ENCODE data around the gene C2CD3. TPM values are rescaled to one million over a fixed set of nuclear protein-coding genes. Genes with fewer than 3 reads are reported as not detected.

The C2CD3 gene
- total and polyA plus RNA-seq, 4 donors = 7.6 to 29.4 (median 15.1) TPM

GRCh38 chr11:73968356-73968966 is 202.3 kb downstream of the C2CD3 start:
- no peak overlapping the region for H3K27ac ChIP-seq (ENCODE audit: low read depth in 1 of 2, low read length in 2 of 2)
- ATAC-seq (ENCODE audit: low FRiP score) (no peak), DNase-seq (peak in 1 of 2 donors; percentile 39)
- no peaks in the 10 kb centered on the region for H3K9me3 ChIP-seq (ENCODE audit: control insufficient read depth, low read length)
- intact Hi-C loops (cut with DNase I) = loop anchor here in 1 of 2 donors (10.0 kb wide), 1 partner anchor 56 kb away; no protein-coding TSS in a partner anchor
- no peaks in the 10 kb centered on the region for H3K27me3 ChIP-seq (ENCODE audit: control insufficient read depth in 1 of 2, insufficient read depth in 2 of 2, low read length in 1 of 2)
- H3K36me3 ChIP-seq (ENCODE audit: control insufficient read depth in 1 of 2, insufficient read depth in 2 of 2, low read length in 1 of 2) = no peaks in the 10 kb centered on the region
- H3K4me1 ChIP-seq (ENCODE audit: control insufficient read depth in 1 of 2, insufficient read depth in 2 of 2, low read length in 2 of 2) = no peaks in the 10 kb centered on the region
- 87 to 95% methylated on average over 15 of the region's 15 CpGs for WGBS, 2 donors
- H3K4me3 ChIP-seq (ENCODE audit: low read length in 2 of 2) = no peak overlapping the region

DNA sequence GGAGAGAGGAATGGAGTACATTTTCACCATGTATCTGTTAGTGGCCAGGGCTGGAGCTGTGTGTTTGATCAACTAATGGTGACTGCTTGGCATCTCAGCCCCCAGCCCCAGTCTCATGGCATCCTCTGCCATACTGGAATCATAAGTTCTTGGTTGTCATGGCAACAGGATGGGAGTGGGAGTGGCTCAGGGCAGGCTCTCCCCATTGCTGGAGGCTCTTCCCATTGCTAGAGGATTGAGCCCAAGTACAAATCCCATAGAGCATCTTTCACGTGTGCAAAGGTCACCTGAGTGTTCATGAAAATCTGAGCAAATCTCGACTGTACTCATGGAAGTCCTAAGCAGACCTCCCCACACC is 205.1 kb downstream of the C2CD3 start:
- Histone ChIP-seq H3K4me3 (ENCODE audit: low read length in 2 of 2) (no peak overlapping the region), H3K27me3 (ENCODE audit: control insufficient read depth in 1 of 2, insufficient read depth in 2 of 2, low read length in 1 of 2) (no peaks in the 10 kb centered on the region), H3K9me3 (ENCODE audit: control insufficient read depth, low read length) (no peaks in the 10 kb centered on the region), H3K4me1 (ENCODE audit: control insufficient read depth in 1 of 2, insufficient read depth in 2 of 2, low read length in 2 of 2) (no peaks in the 10 kb centered on the region), H3K27ac (ENCODE audit: low read depth in 1 of 2, low read length in 2 of 2) (no peak overlapping the region), H3K36me3 (ENCODE audit: control insufficient read depth in 1 of 2, insufficient read depth in 2 of 2, low read length in 1 of 2) (no peaks in the 10 kb centered on the region)
- no peak for DNase-seq
- intact Hi-C loops (cut with DNase I) = loop anchor here in 1 of 2 donors (10.0 kb wide), 1 partner anchor 59 kb away; no protein-coding TSS in a partner anchor
- 59 to 64% methylated on average over 2 of the region's 2 CpGs for WGBS, 2 donors
- ATAC-seq (ENCODE audit: low FRiP score) = no peak

GRCh38 chr11:73965076-73965763 is 205.6 kb downstream of the C2CD3 start:
- Histone ChIP-seq H3K36me3 (ENCODE audit: control insufficient read depth in 1 of 2, insufficient read depth in 2 of 2, low read length in 1 of 2) (no peaks in the 10 kb centered on the region), H3K4me3 (ENCODE audit: low read length in 2 of 2) (no peak overlapping the region), H3K27me3 (ENCODE audit: control insufficient read depth in 1 of 2, insufficient read depth in 2 of 2, low read length in 1 of 2) (no peaks in the 10 kb centered on the region), H3K4me1 (ENCODE audit: control insufficient read depth in 1 of 2, insufficient read depth in 2 of 2, low read length in 2 of 2) (no peaks in the 10 kb centered on the region), H3K27ac (ENCODE audit: low read depth in 1 of 2, low read length in 2 of 2) (no peak overlapping the region), H3K9me3 (ENCODE audit: control insufficient read depth, low read length) (no peaks in the 10 kb centered on the region)
- WGBS, 2 donors = 58 to 59% methylated on average over 10 of the region's 10 CpGs
- DNase-seq (peak in 1 of 2 donors; percentile 63), ATAC-seq (ENCODE audit: low FRiP score) (no peak)
- intact Hi-C loops (cut with DNase I) = loop anchor here in 1 of 2 donors (10.0 kb wide), 1 partner anchor 60 kb away; no protein-coding TSS in a partner anchor

- H3K36me3 ChIP-seq (ENCODE audit: control insufficient read depth in 1 of 2, insufficient read depth in 2 of 2, low read length in 1 of 2) = no peaks in the 10 kb centered on the region
- H3K27ac ChIP-seq (ENCODE audit: low read depth in 1 of 2, low read length in 2 of 2) = no peak overlapping the region
- H3K4me1 ChIP-seq (ENCODE audit: control insufficient read depth in 1 of 2, insufficient read depth in 2 of 2, low read length in 2 of 2) = no peaks in the 10 kb centered on the region
- intact Hi-C loops (cut with DNase I) = loop anchor here in 1 of 2 donors (10.0 kb wide), 1 partner anchor 61 kb away; no protein-coding TSS in a partner anchor
- DNase-seq = no peak
- H3K27me3 ChIP-seq (ENCODE audit: control insufficient read depth in 1 of 2, insufficient read depth in 2 of 2, low read length in 1 of 2) = no peaks in the 10 kb centered on the region
- H3K4me3 ChIP-seq (ENCODE audit: low read length in 2 of 2) = no peak overlapping the region
- 56% methylated on average over 8 of the region's 8 CpGs for WGBS, 2 donors
- no peak for ATAC-seq (ENCODE audit: low FRiP score)
- H3K9me3 ChIP-seq (ENCODE audit: control insufficient read depth, low read length) = no peaks in the 10 kb centered on the region
Observed at GRCh38 chr11:73963861-73964260, 206.9 kb downstream of the C2CD3 start.

Other genes with a start within 250 kb of the C2CD3 start
- gene DNAJB13, start 220.0 kb downstream of the C2CD3 start, total RNA-seq = not detected
- gene DNAJB13, start 220.0 kb downstream of the C2CD3 start, polyA plus RNA-seq = not detected
- gene UCP2, start 188.2 kb downstream of the C2CD3 start, total RNA-seq = 10 to 100 TPM; 27.4 to 45.4 TPM
- gene UCP2, start 188.2 kb downstream of the C2CD3 start, polyA plus RNA-seq = 10 to 100 TPM in 1 of 2 donors, 1 to 10 TPM in 1; 7.3 to 44.3 TPM
- gene UCP3, start 161.9 kb downstream of the C2CD3 start, total RNA-seq = 1 to 10 TPM; 2.6 to 3.1 TPM
- 1 to 10 TPM in 1 of 2 donors, under 1 TPM in 1; 0.38 to 2.3 TPM for gene UCP3, start 161.9 kb downstream of the C2CD3 start, polyA plus RNA-seq
- 10 to 100 TPM; 35.8 to 43.2 TPM for gene PPME1, start 287 bp upstream of the C2CD3 start, total RNA-seq
- gene PPME1, start 287 bp upstream of the C2CD3 start, polyA plus RNA-seq = 10 to 100 TPM; 17.2 to 22.5 TPM
- 1 to 10 TPM; 3.1 to 5.8 TPM for gene P4HA3, start 140.6 kb upstream of the C2CD3 start, total RNA-seq
- gene P4HA3, start 140.6 kb upstream of the C2CD3 start, polyA plus RNA-seq = 10 to 100 TPM in 1 of 2 donors, under 1 TPM in 1; 0.75 to 13.8 TPM
- 10 to 100 TPM; 13.5 to 18.8 TPM for gene PGM2L1, start 227.4 kb upstream of the C2CD3 start, total RNA-seq
- gene PGM2L1, start 227.4 kb upstream of the C2CD3 start, polyA plus RNA-seq = 1 to 10 TPM; 2.9 to 7.7 TPM